A549 (cell line): ENCODE data around the gene PLCD1. TPM values are rescaled to one million over a fixed set of nuclear protein-coding genes. Genes with fewer than 3 reads are reported as not detected.

Experiments
- ATAC-seq, 2 experiments: fragments of 200-7000 bp in 1 of 2; fragments of >200 bp in 1 of 2; cut with Nextera tagmentation in 1 of 2; cut with Tn5 transposase in 1 of 2; 3 replicates each; pipeline versions ENCODE4 v1.8.0 to v1.9.1; 2018 to 2020; ENCODE audit warnings: mild to moderate bottlenecking in 1 of 2, moderate library complexity in 1 of 2
- CTCF ChIA-PET: fragments of 300-600 bp; sonication (Branson Sonifier 250); formaldehyde crosslinking; extraction: SDS; loops from one replicate; lab custom pipeline; 2021; ENCODE audit warnings: antibody characterized with exemption, inconsistent platforms; lab: Yijun Ruan, JAX
- POLR2A ChIA-PET: fragments of 350-600 bp; formaldehyde crosslinking; extraction: SDS; loops from one replicate; lab custom pipeline; 2021; ENCODE audit warnings: antibody characterized with exemption, inconsistent platforms; lab: Yijun Ruan, JAX
- DNase-seq, 2 experiments: peaks; one replicate each; pipeline versions ENCODE4 v3.0.0 to v3.0.0-alpha.2; 2011 to 2016; ENCODE audit warnings: low read depth in 1 of 2, low spot score in 1 of 2
- FAIRE-seq: peaks from 2 replicates; lab custom pipeline; 2011; peaks lifted over from hg19 to GRCh38; lab: Jason Lieb, UNC
- H3K27ac ChIP-seq, 2 experiments: fragments of >200 bp; sonication (Bioruptor Twin); formaldehyde crosslinking; 3 replicates each; pipeline ENCODE4 v1.5.1; 2016 to 2017
- H3K4me1 ChIP-seq: fragments of >200 bp; sonication (Bioruptor Twin); formaldehyde crosslinking; 3 replicates; pipeline ENCODE4 v1.6.1; 2016
- H3K4me2 ChIP-seq: fragments of >200 bp; sonication (Bioruptor Twin); formaldehyde crosslinking; 3 replicates; pipeline ENCODE4 v1.6.1; 2016
- H3K4me3 ChIP-seq: fragments of >200 bp; sonication (Bioruptor Twin); formaldehyde crosslinking; 3 replicates; pipeline ENCODE4 v1.5.1; 2016
- H3K9me3 ChIP-seq: fragments of >200 bp; sonication (Bioruptor Twin); formaldehyde crosslinking; 3 replicates; pipeline ENCODE4 v1.6.1; 2016
- ATOH8 ChIP-seq: fragments of 250-450 bp; sonication (Bioruptor Pico); IDR thresholded peaks from 2 replicates; pipeline ENCODE4 v1.5.0; 2020; ENCODE audit warnings: low read depth, mild to moderate bottlenecking, moderate library complexity
- BHLHE40 ChIP-seq: IDR thresholded peaks from 2 replicates; pipeline ENCODE4 v1.6.1; 2012; ENCODE audit warnings: low read depth, low read length, inconsistent platforms
- CBX2 ChIP-seq: fragments of 200-600 bp; sonication (generic); IDR thresholded peaks from 2 replicates; pipeline ENCODE4 v1.6.1; 2016; ENCODE audit warnings: low read depth, mild to moderate bottlenecking, borderline replicate concordance
- CEBPB ChIP-seq, 2 experiments: fragments of >200 bp in 1 of 2; sonication (Bioruptor Twin) in 1 of 2; formaldehyde crosslinking in 1 of 2; IDR thresholded peaks; 2 replicates each; pipeline ENCODE4 v1.6.1; 2012 to 2016
- EHF ChIP-seq: fragments of 250-450 bp; sonication (Bioruptor Pico); IDR thresholded peaks from 2 replicates; pipeline ENCODE4 v1.5.0; 2020; ENCODE audit warnings: mild to moderate bottlenecking
- FOSB ChIP-seq: fragments of 250-450 bp; sonication (Bioruptor Pico); IDR thresholded peaks from 2 replicates; pipeline ENCODE4 v1.5.0; 2020; ENCODE audit warnings: mild to moderate bottlenecking, moderate library complexity
- FOSL2 ChIP-seq, 2 experiments: fragments of 450-650 bp in 1 of 2; fragments of >200 bp in 1 of 2; sonication (Bioruptor Twin) in 1 of 2; formaldehyde crosslinking; IDR thresholded peaks; 2 replicates each; pipeline versions ENCODE4 v1.5.0 to v1.6.1; 2016 to 2020; ENCODE audit warnings: mild to moderate bottlenecking in 1 of 2, moderate library complexity in 1 of 2
- GATA3 ChIP-seq: IDR thresholded peaks from 2 replicates; pipeline ENCODE4 v1.6.1; 2012; ENCODE audit warnings: borderline replicate concordance
- HOXB13 ChIP-seq: fragments of 250-450 bp; sonication (Bioruptor Pico); IDR thresholded peaks from 2 replicates; pipeline ENCODE4 v1.5.0; 2020; ENCODE audit warnings: low read depth, mild to moderate bottlenecking, moderate library complexity
- JUN ChIP-seq, 2 experiments: fragments of >200 bp; sonication (Bioruptor Twin); formaldehyde crosslinking; IDR thresholded peaks; 2 replicates in 1 of 2; 3 replicates in 1 of 2; pipeline ENCODE4 v1.6.1; 2016 to 2017
- KDM5A ChIP-seq: fragments of 200-600 bp; sonication (generic); IDR thresholded peaks from 2 replicates; pipeline ENCODE4 v1.6.1; 2016; ENCODE audit warnings: antibody characterized with exemption, mild to moderate bottlenecking
- MAFK ChIP-seq: fragments of 450-650 bp; IDR thresholded peaks from 2 replicates; pipeline ENCODE4 v1.6.1; 2014; ENCODE audit not compliant: partially characterized antibody
- MAZ ChIP-seq: fragments of 150-350 bp; IDR thresholded peaks from 2 replicates; pipeline ENCODE4 v1.6.1; 2014; ENCODE audit warnings: antibody characterized with exemption, low read depth, low read length, borderline replicate concordance
- NFE2L2 ChIP-seq: fragments of 150-350 bp; conservative IDR thresholded peaks from 2 replicates; pipeline ENCODE4 v1.6.1; 2014; ENCODE audit warnings: low read length
- NPAS2 ChIP-seq: fragments of 250-450 bp; sonication (Bioruptor Pico); IDR thresholded peaks from 2 replicates; pipeline ENCODE4 v1.8.0; 2022; ENCODE audit warnings: mild to moderate bottlenecking, moderate library complexity, borderline replicate concordance
- NR3C1 ChIP-seq: fragments of >200 bp; sonication (Bioruptor Twin); formaldehyde crosslinking; IDR thresholded peaks from 3 replicates; pipeline ENCODE4 v1.6.1; 2017
- PBX3 ChIP-seq: IDR thresholded peaks from 2 replicates; pipeline ENCODE4 v1.6.1; 2012
- PHF8 ChIP-seq: fragments of 200-600 bp; sonication (generic); IDR thresholded peaks from 2 replicates; pipeline ENCODE4 v1.6.1; 2016; ENCODE audit warnings: low read depth, mild to moderate bottlenecking, antibody characterized with exemption, moderate library complexity, borderline replicate concordance
- POLR2AphosphoS2 ChIP-seq: conservative IDR thresholded peaks from 2 replicates; pipeline ENCODE4 v1.6.1; 2012; ENCODE audit warnings: low read length, improper control_type of control experiment, inconsistent platforms
- RAD21 ChIP-seq, 2 experiments: fragments of >200 bp in 1 of 2; sonication (Bioruptor Twin) in 1 of 2; formaldehyde crosslinking in 1 of 2; IDR thresholded peaks in 1 of 2; conservative IDR thresholded peaks in 1 of 2; 2 replicates in 1 of 2; 3 replicates in 1 of 2; pipeline ENCODE4 v1.6.1; 2012 to 2018; ENCODE audit warnings: inconsistent platforms in 1 of 2
- RARB ChIP-seq: fragments of 250-450 bp; sonication (Bioruptor Pico); IDR thresholded peaks from 2 replicates; pipeline ENCODE4 v1.8.0; 2021; ENCODE audit warnings: mild to moderate bottlenecking, moderate library complexity
- RCOR1 ChIP-seq: fragments of 150-350 bp; IDR thresholded peaks from 2 replicates; pipeline ENCODE4 v1.6.1; 2014; ENCODE audit warnings: antibody characterized with exemption, low read length, low read depth
- RFX5 ChIP-seq: fragments of 450-650 bp; IDR thresholded peaks from 2 replicates; pipeline ENCODE4 v1.7.1; 2014; ENCODE audit warnings: antibody characterized with exemption, mild to moderate bottlenecking, moderate library complexity
- SREBF2 ChIP-seq: fragments of 450-650 bp; IDR thresholded peaks from 2 replicates; pipeline ENCODE4 v1.6.1; 2014; ENCODE audit warnings: mild to moderate bottlenecking, moderate library complexity
- TFCP2L1 ChIP-seq: fragments of 250-450 bp; sonication (Bioruptor Pico); IDR thresholded peaks from 2 replicates; pipeline ENCODE4 v1.5.0; 2021; ENCODE audit warnings: mild to moderate bottlenecking
- ZC3H11A ChIP-seq: fragments of 450-650 bp; IDR thresholded peaks from 2 replicates; pipeline ENCODE4 v1.6.1; 2014; ENCODE audit warnings: antibody characterized with exemption, mild to moderate bottlenecking
- ZNF302 ChIP-seq: fragments of 250-450 bp; sonication (Bioruptor Pico); IDR thresholded peaks from 2 replicates; pipeline ENCODE4 v1.9.0; 2021; ENCODE audit warnings: inconsistent platforms, mild to moderate bottlenecking, moderate library complexity
- WGBS: methylation state at CpG from one replicate; pipeline ENCODE4 v1.1.6; 2017; ENCODE audit errors: missing lambda C conversion rate; 5-methylcytosine and 5-hydroxymethylcytosine counted together
- polyA plus RNA-seq, 4 experiments: library from polyadenylated mRNA; depleted of rRNA in 3 of 4; stranded (reverse); fragments of >200 nt; fragmentation: RNase III in 1 of 4; extraction: RNeasy Plus Mini Kit Qiagen cat#74134 plus additional on column Dnase treatment in 1 of 4; gene quantifications; 2 replicates in 3 of 4; 3 replicates in 1 of 4; pipeline ENCODE4 v1.2.3, GENCODE V29; 2011 to 2017
- TF ChIP-seq, protein P1 (sequence below): IDR thresholded peaks from 2 replicates; pipeline ENCODE4 v1.6.1; 2012; ENCODE audit warnings: low read depth, borderline replicate concordance
- TF ChIP-seq, protein P2 (sequence below): IDR thresholded peaks from 2 replicates; pipeline ENCODE4 v1.6.1; 2012
- TF ChIP-seq, protein P3 (sequence below): fragments of >200 bp; sonication (Bioruptor Twin); formaldehyde crosslinking; IDR thresholded peaks from 3 replicates; pipeline ENCODE4 v1.6.1; 2016
- TF ChIP-seq, protein P4 (sequence below): fragments of >200 bp; sonication (Bioruptor Twin); formaldehyde crosslinking; IDR thresholded peaks from 2 replicates; pipeline ENCODE4 v1.6.1; 2016

The PLCD1 gene
- polyA plus RNA-seq, 2 of the 4 experiments (the other 2 are of a cell fraction), result 3.9 to 4.8 TPM

DNA sequence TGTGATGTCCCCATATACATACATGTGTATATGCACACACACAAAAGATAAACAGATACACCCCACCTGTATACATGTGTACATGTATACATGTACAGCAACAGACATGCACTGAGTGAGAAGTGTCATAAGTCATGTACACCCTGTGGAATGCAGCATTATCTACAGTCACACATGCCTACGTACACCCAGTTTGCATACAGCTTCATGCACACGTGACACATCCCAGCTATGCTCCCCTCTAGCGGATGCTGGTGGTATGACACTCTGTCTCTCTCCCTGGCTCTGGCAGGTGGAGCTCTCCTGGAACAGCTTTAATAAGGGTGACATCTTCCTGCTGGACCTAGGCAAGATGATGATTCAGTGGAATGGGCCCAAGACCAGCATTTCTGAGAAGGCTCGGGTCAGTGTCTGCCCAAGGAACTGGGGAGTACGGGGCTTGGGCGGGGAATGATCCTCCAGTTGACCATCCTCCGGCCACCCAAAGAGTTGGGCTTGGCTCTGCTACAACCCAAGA, 32.6 kb downstream of the PLCD1 start (continued):
- TF ChIP-seq SREBF2 (no peak), ZC3H11A (no peak), CEBPB (IDR thresholded peaks at IDR 0.05) (no peak), PBX3 (no peak), RAD21 (conservative IDR thresholded peaks at IDR 0.05 in 1 of 2, IDR thresholded peaks at IDR 0.05 in 1 of 2) (peak; percentile 28 to 41; a peak in 4 of 5 replicates), RARB (CRISPR knock-in tag) (no peak), CBX2 (no peak), NFE2L2 (no peak), MAZ (no peak), MAFK (no peak), KDM5A (no peak), TFCP2L1 (CRISPR knock-in tag) (no peak), ATOH8 (no peak), RFX5 (no peak), NR3C1 (no peak), EHF (CRISPR knock-in tag) (no peak), FOSB (CRISPR knock-in tag) (no peak), NPAS2 (CRISPR knock-in tag) (peak; percentile 73; the same call in 1 of the 2 replicates), FOSL2 (IDR thresholded peaks at IDR 0.05) (no peak), FOSL2 (CRISPR knock-in tag; IDR thresholded peaks at IDR 0.05) (peak; percentile 20; the same call in 1 of the 2 replicates), ZNF302 (CRISPR knock-in tag) (no peak)
- TF ChIP-seq, protein P1, sequence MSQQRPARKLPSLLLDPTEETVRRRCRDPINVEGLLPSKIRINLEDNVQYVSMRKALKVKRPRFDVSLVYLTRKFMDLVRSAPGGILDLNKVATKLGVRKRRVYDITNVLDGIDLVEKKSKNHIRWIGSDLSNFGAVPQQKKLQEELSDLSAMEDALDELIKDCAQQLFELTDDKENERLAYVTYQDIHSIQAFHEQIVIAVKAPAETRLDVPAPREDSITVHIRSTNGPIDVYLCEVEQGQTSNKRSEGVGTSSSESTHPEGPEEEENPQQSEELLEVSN, result no peak
- TF ChIP-seq, protein P2, sequence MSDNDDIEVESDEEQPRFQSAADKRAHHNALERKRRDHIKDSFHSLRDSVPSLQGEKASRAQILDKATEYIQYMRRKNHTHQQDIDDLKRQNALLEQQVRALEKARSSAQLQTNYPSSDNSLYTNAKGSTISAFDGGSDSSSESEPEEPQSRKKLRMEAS, result peak; percentile 85
- TF ChIP-seq, protein P3, sequence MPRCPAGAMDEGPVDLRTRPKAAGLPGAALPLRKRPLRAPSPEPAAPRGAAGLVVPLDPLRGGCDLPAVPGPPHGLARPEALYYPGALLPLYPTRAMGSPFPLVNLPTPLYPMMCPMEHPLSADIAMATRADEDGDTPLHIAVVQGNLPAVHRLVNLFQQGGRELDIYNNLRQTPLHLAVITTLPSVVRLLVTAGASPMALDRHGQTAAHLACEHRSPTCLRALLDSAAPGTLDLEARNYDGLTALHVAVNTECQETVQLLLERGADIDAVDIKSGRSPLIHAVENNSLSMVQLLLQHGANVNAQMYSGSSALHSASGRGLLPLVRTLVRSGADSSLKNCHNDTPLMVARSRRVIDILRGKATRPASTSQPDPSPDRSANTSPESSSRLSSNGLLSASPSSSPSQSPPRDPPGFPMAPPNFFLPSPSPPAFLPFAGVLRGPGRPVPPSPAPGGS, result no peak

GRCh38 chr3:37995652-37996641, 33.5 kb downstream of the PLCD1 start:
- FAIRE-seq, result no peak
- POLR2A ChIA-PET, result interaction anchor here (1.0 kb wide), 1 partner anchor 141 kb away, joined by 3 read pairs; no protein-coding TSS in a partner anchor
- TF ChIP-seq RCOR1 (no peak), SREBF2 (no peak), POLR2AphosphoS2 (no peak), BHLHE40 (no peak), GATA3 (no peak), HOXB13 (CRISPR knock-in tag) (no peak), PHF8 (no peak), JUN (IDR thresholded peaks at IDR 0.05) (no peak), EHF (CRISPR knock-in tag) (no peak), KDM5A (no peak)
- TF ChIP-seq, protein P4, sequence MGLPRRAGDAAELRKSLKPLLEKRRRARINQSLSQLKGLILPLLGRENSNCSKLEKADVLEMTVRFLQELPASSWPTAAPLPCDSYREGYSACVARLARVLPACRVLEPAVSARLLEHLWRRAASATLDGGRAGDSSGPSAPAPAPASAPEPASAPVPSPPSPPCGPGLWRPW, result no peak
- TF ChIP-seq, protein P1, result no peak

More at GRCh38 chr3:37995652-37996641, 33.5 kb downstream of the PLCD1 start:
- H3K27ac ChIP-seq, result no peak overlapping the region
- no peak for DNase-seq
- 57% methylated on average over 10 of the region's 10 CpGs for WGBS
- no peak for ATAC-seq
- H3K4me2 ChIP-seq, result no peak overlapping the region
- H3K9me3 ChIP-seq, result no peaks in the 10 kb centered on the region
- no peak overlapping the region for H3K4me3 ChIP-seq
- CTCF ChIA-PET, result interaction anchor here (0.6 to 3.4 kb wide), 22 partner anchors 7 to 599 kb away, joined by 3 to 28 read pairs (median 4); partner anchors contain the start of gene XYLB
- peaks cover 11% of the 10 kb centered on the region for H3K4me1 ChIP-seq
